Stimulated activated naive B cell treated with anti-CD40 and anti-IgM and Interleukin-4, amounts not matched to agents 10 μg/mL and 1 μg/mL and 100 μg/mL, for 72 hours (primary cell): ENCODE measurements around the gene TAOK1.
A peak's percentile ranks its signal among the peaks of the same experiment; 100 is the strongest.
"Not testable (repeated sequence)": the region's sequence is repeated elsewhere in the genome, so short reads cannot be mapped to it uniquely, and the experiment has no call there.

Source experiments
- ATAC-seq, 2 donors: fragments of 150-1000 bp; cut with Tn5 transposase; replicated peaks; 2 replicates each; pipeline ENCODE4 v1.10.0; 2021; ENCODE audit warnings: moderate library complexity in 1 of 2
- DNase-seq: peaks from one replicate; pipeline ENCODE4 v3.0.0; 2021
- H3K27ac Mint-ChIP-seq: one replicate; pipeline ENCODE4 v1.8.0; 2022; ENCODE audit warnings: mild to moderate bottlenecking, mixed read lengths
- H3K27me3 Mint-ChIP-seq, 2 donors: one replicate each; pipeline ENCODE4 v1.8.0; 2022; ENCODE audit warnings: mixed read lengths in 2 of 2
- H3K36me3 Mint-ChIP-seq, 2 donors: one replicate each; pipeline ENCODE4 v1.8.0; 2022; ENCODE audit warnings: mixed read lengths in 2 of 2, mild to moderate bottlenecking in 1 of 2
- H3K4me1 Mint-ChIP-seq, 2 donors: one replicate each; pipeline ENCODE4 v1.8.0; 2022; ENCODE audit warnings: mixed read lengths in 2 of 2, mild to moderate bottlenecking in 1 of 2
- H3K4me3 Mint-ChIP-seq, 2 donors: one replicate each; pipeline ENCODE4 v1.8.0; 2022; ENCODE audit warnings: mild to moderate bottlenecking in 2 of 2, mixed read lengths in 2 of 2, moderate library complexity in 1 of 2
- H3K9me3 Mint-ChIP-seq, 2 donors: one replicate each; pipeline ENCODE4 v1.8.0; 2022; ENCODE audit warnings: mixed read lengths in 2 of 2, mild to moderate bottlenecking in 1 of 2

TAOK1 gene

GRCh38 chr17:29505836-29506235 is 115.7 kb downstream of the TAOK1 start:
- Mint-ChIP-seq H3K27me3 (no peaks in the 10 kb centered on the region), H3K4me1 (no peaks in the 10 kb centered on the region), H3K9me3 (no peaks in the 10 kb centered on the region), H3K4me3 (no peak overlapping the region), H3K27ac (no peak overlapping the region), H3K36me3 (peaks cover 22 to 36% of the 10 kb centered on the region in 2 donors)
- ATAC-seq = no peak
- no peak for DNase-seq

- H3K9me3 Mint-ChIP-seq = no peaks in the 10 kb centered on the region
- H3K27ac Mint-ChIP-seq = no peak overlapping the region
- no peak for DNase-seq
- H3K4me1 Mint-ChIP-seq = no peaks in the 10 kb centered on the region
- no peak for ATAC-seq
- H3K36me3 Mint-ChIP-seq = peaks cover 13 to 18% of the 10 kb centered on the region in 2 donors
- no peaks in the 10 kb centered on the region for H3K27me3 Mint-ChIP-seq
- no peak overlapping the region for H3K4me3 Mint-ChIP-seq
Measured at GRCh38 chr17:29510953-29511352, 120.8 kb downstream of the TAOK1 start.

- no peak overlapping the region for H3K4me3 Mint-ChIP-seq
- ATAC-seq (no peak), DNase-seq (no peak)
- H3K36me3 Mint-ChIP-seq = peaks cover 23 to 29% of the 10 kb centered on the region in 2 donors
- H3K9me3 Mint-ChIP-seq = no peaks in the 10 kb centered on the region
- no peak overlapping the region for H3K27ac Mint-ChIP-seq
- H3K27me3 Mint-ChIP-seq = no peaks in the 10 kb centered on the region
- no peaks in the 10 kb centered on the region for H3K4me1 Mint-ChIP-seq
Measured at GRCh38 chr17:29514792-29515191, 124.6 kb downstream of the TAOK1 start.

- Mint-ChIP-seq H3K27me3 (no peaks in the 10 kb centered on the region), H3K4me1 (no peaks in the 10 kb centered on the region), H3K9me3 (no peaks in the 10 kb centered on the region), H3K36me3 (peaks cover 27 to 36% of the 10 kb centered on the region in 2 donors), H3K27ac (no peak overlapping the region), H3K4me3 (no peak overlapping the region)
- ATAC-seq (no peak), DNase-seq (no peak)
Measured at GRCh38 chr17:29518359-29518758, 128.2 kb downstream of the TAOK1 start.

GRCh38 chr17:29524692-29525091 is 134.5 kb downstream of the TAOK1 start:
- Mint-ChIP-seq H3K27me3 (no peaks in the 10 kb centered on the region), H3K4me3 (no peak overlapping the region), H3K4me1 (no peaks in the 10 kb centered on the region), H3K36me3 (peaks cover 19 to 26% of the 10 kb centered on the region in 2 donors), H3K9me3 (no peaks in the 10 kb centered on the region), H3K27ac (no peak overlapping the region)
- DNase-seq (no peak), ATAC-seq (no peak)

- no peak for ATAC-seq
- H3K36me3 Mint-ChIP-seq = peaks cover 29 to 30% of the 10 kb centered on the region in 2 donors
- no peaks in the 10 kb centered on the region for H3K4me1 Mint-ChIP-seq
Measured at GRCh38 chr17:29526322-29526721, 136.2 kb downstream of the TAOK1 start.

GRCh38 chr17:29533976-29534375 is 143.8 kb downstream of the TAOK1 start:
- Mint-ChIP-seq H3K36me3 (peaks cover 36 to 40% of the 10 kb centered on the region in 2 donors), H3K27ac (no peak overlapping the region)

More at GRCh38 chr17:29526322-29526721, 136.2 kb downstream of the TAOK1 start:
- H3K9me3 Mint-ChIP-seq = no peaks in the 10 kb centered on the region
- no peak overlapping the region for H3K27ac Mint-ChIP-seq
- no peak for DNase-seq
- no peaks in the 10 kb centered on the region for H3K27me3 Mint-ChIP-seq
- no peak overlapping the region for H3K4me3 Mint-ChIP-seq

GRCh38 chr17:29544066-29544465 is 153.9 kb downstream of the TAOK1 start:
- DNase-seq (no peak), ATAC-seq (no peak)
- no peak overlapping the region for H3K4me3 Mint-ChIP-seq
- H3K4me1 Mint-ChIP-seq = no peaks in the 10 kb centered on the region
- H3K9me3 Mint-ChIP-seq = no peaks in the 10 kb centered on the region
- H3K27ac Mint-ChIP-seq = no peak overlapping the region
- peaks cover 12 to 34% of the 10 kb centered on the region in 2 donors for H3K36me3 Mint-ChIP-seq
- no peaks in the 10 kb centered on the region for H3K27me3 Mint-ChIP-seq

More at GRCh38 chr17:29533976-29534375, 143.8 kb downstream of the TAOK1 start:
- no peak for ATAC-seq
- Mint-ChIP-seq H3K4me1 (no peaks in the 10 kb centered on the region), H3K27me3 (no peaks in the 10 kb centered on the region), H3K9me3 (no peaks in the 10 kb centered on the region), H3K4me3 (no peak overlapping the region)
- DNase-seq = no peak

- no peak overlapping the region for H3K27ac Mint-ChIP-seq
- peaks cover 0 to 5% of the 10 kb centered on the region in 2 donors for H3K4me1 Mint-ChIP-seq
- peaks cover 5 to 25% of the 10 kb centered on the region in 2 donors for H3K36me3 Mint-ChIP-seq
- no peaks in the 10 kb centered on the region for H3K9me3 Mint-ChIP-seq
- no peaks in the 10 kb centered on the region for H3K27me3 Mint-ChIP-seq
- ATAC-seq (no peak), DNase-seq (no peak)
- H3K4me3 Mint-ChIP-seq = no peak overlapping the region
Measured at GRCh38 chr17:29546085-29546484, 155.9 kb downstream of the TAOK1 start.

GRCh38 chr17:29546830-29547229 is 156.7 kb downstream of the TAOK1 start:
- H3K4me3 Mint-ChIP-seq = no peak overlapping the region
- no peaks in the 10 kb centered on the region for H3K27me3 Mint-ChIP-seq
- no peak overlapping the region for H3K27ac Mint-ChIP-seq
- ATAC-seq (no peak), DNase-seq (no peak)
- H3K4me1 Mint-ChIP-seq = peaks cover 0 to 5% of the 10 kb centered on the region in 2 donors
- H3K36me3 Mint-ChIP-seq = peaks cover 5 to 25% of the 10 kb centered on the region in 2 donors
- no peaks in the 10 kb centered on the region for H3K9me3 Mint-ChIP-seq

GRCh38 chr17:29549177-29549923 is 159.2 kb downstream of the TAOK1 start:
- ATAC-seq (peak; percentile 39 to 58), DNase-seq (no peak)
- H3K27ac Mint-ChIP-seq = peak overlapping the region; percentile 28
- H3K9me3 Mint-ChIP-seq = no peaks in the 10 kb centered on the region
- peaks cover 0 to 5% of the 10 kb centered on the region in 2 donors for H3K4me1 Mint-ChIP-seq
- no peak overlapping the region for H3K4me3 Mint-ChIP-seq
- H3K36me3 Mint-ChIP-seq = peaks cover 0 to 6% of the 10 kb centered on the region in 2 donors
- no peaks in the 10 kb centered on the region for H3K27me3 Mint-ChIP-seq

- H3K9me3 Mint-ChIP-seq = no peaks in the 10 kb centered on the region
- no peak for DNase-seq
- H3K27me3 Mint-ChIP-seq = no peaks in the 10 kb centered on the region
- peaks cover 0 to 4% of the 10 kb centered on the region in 2 donors for H3K36me3 Mint-ChIP-seq
- no peak overlapping the region for H3K4me3 Mint-ChIP-seq
- no peak overlapping the region for H3K27ac Mint-ChIP-seq
- H3K4me1 Mint-ChIP-seq = peaks cover 32 to 60% of the 10 kb centered on the region in 2 donors
- no peak for ATAC-seq
Measured at GRCh38 chr17:29555840-29556239, 165.7 kb downstream of the TAOK1 start.

- H3K36me3 Mint-ChIP-seq = peaks cover 5 to 10% of the 10 kb centered on the region in 2 donors
- ATAC-seq (peak in 1 of 2 donors; percentile 10), DNase-seq (no peak)
- H3K9me3 Mint-ChIP-seq = no peaks in the 10 kb centered on the region
- H3K4me3 Mint-ChIP-seq = no peak overlapping the region
- H3K4me1 Mint-ChIP-seq = peaks cover 42 to 74% of the 10 kb centered on the region in 2 donors
- H3K27ac Mint-ChIP-seq = peak overlapping the region; percentile 66
- no peaks in the 10 kb centered on the region for H3K27me3 Mint-ChIP-seq
Measured at GRCh38 chr17:29557085-29557738, 167.0 kb downstream of the TAOK1 start.

- H3K36me3 Mint-ChIP-seq = peaks cover 9 to 15% of the 10 kb centered on the region in 2 donors
- DNase-seq (no peak), ATAC-seq (peak; percentile 67)
- no peak overlapping the region for H3K4me3 Mint-ChIP-seq
- H3K9me3 Mint-ChIP-seq = no peaks in the 10 kb centered on the region
- peaks cover 47 to 79% of the 10 kb centered on the region in 2 donors for H3K4me1 Mint-ChIP-seq
- H3K27ac Mint-ChIP-seq = peak overlapping the region; percentile 66
- H3K27me3 Mint-ChIP-seq = no peaks in the 10 kb centered on the region
Measured at GRCh38 chr17:29557739-29558116, 167.6 kb downstream of the TAOK1 start.

- H3K4me3 Mint-ChIP-seq, DNase-seq, H3K9me3 Mint-ChIP-seq, ATAC-seq, H3K27me3 Mint-ChIP-seq, H3K27ac Mint-ChIP-seq: not testable (repeated sequence)
- Mint-ChIP-seq H3K36me3 (peaks cover 13 to 19% of the 10 kb centered on the region in 2 donors), H3K4me1 (peaks cover 50 to 83% of the 10 kb centered on the region in 2 donors)
Measured at GRCh38 chr17:29558139-29558538, 168.0 kb downstream of the TAOK1 start.
